ENCODE results near the gene BPIFB1. TPM values are rescaled to one million over a fixed set of nuclear protein-coding genes. Genes with fewer than 3 reads are reported as not detected.

Gene BPIFB1
- total RNA-seq, 4 donors from 2014 or later: 0.21 TPM; not detected in 3

GRCh38 chr20:33303595-33303994 lies 20.6 kb downstream of the BPIFB1 start:
- intact Hi-C loops (cut with DNase I; ENCODE audit: low total_unique reads): no loop called here

GRCh38 chr20:33304046-33304445 lies 21.0 kb downstream of the BPIFB1 start:
- DNase-seq: no peak
- Histone ChIP-seq H3K27me3 (no peaks in the 10 kb centered on the region), H3K36me3 (no peaks in the 10 kb centered on the region), H3K27ac (no peak overlapping the region), H3K9me3 (no peaks in the 10 kb centered on the region), H3K4me1 (no peaks in the 10 kb centered on the region), H3K4me3 (no peak overlapping the region)
- TF ChIP-seq POLR2A (IDR thresholded peaks at IDR 0.05): no peak
- no peak for TF ChIP-seq CTCF (IDR thresholded peaks at IDR 0.05)
- intact Hi-C loops (cut with DNase I; ENCODE audit: low total_unique reads): no loop called here

More at GRCh38 chr20:33303595-33303994, 20.6 kb downstream of the BPIFB1 start:
- no peak for DNase-seq
- H3K27ac ChIP-seq: no peak overlapping the region
- H3K9me3 ChIP-seq: no peaks in the 10 kb centered on the region
- H3K36me3 ChIP-seq: no peaks in the 10 kb centered on the region
- H3K27me3 ChIP-seq: no peaks in the 10 kb centered on the region
- no peak overlapping the region for H3K4me3 ChIP-seq
- no peaks in the 10 kb centered on the region for H3K4me1 ChIP-seq
- TF ChIP-seq CTCF (IDR thresholded peaks at IDR 0.05): no peak
- TF ChIP-seq POLR2A (IDR thresholded peaks at IDR 0.05): no peak

GRCh38 chr20:33305589-33306057 lies 22.6 kb downstream of the BPIFB1 start:
- no peaks in the 10 kb centered on the region for H3K4me1 ChIP-seq
- no peak overlapping the region for H3K4me3 ChIP-seq
- no peak for DNase-seq
- no peak overlapping the region for H3K27ac ChIP-seq
- H3K27me3 ChIP-seq: no peaks in the 10 kb centered on the region
- H3K36me3 ChIP-seq: no peaks in the 10 kb centered on the region
- no peak for TF ChIP-seq POLR2A (IDR thresholded peaks at IDR 0.05)
- H3K9me3 ChIP-seq: no peaks in the 10 kb centered on the region
- intact Hi-C loops (cut with DNase I; ENCODE audit: low total_unique reads): no loop called here

GRCh38 chr20:33306228-33306627 lies 23.2 kb downstream of the BPIFB1 start:
- no peak for DNase-seq
- H3K36me3 ChIP-seq: no peaks in the 10 kb centered on the region
- H3K4me3 ChIP-seq: no peak overlapping the region
- H3K4me1 ChIP-seq: no peaks in the 10 kb centered on the region
- H3K27me3 ChIP-seq: no peaks in the 10 kb centered on the region
- intact Hi-C loops (cut with DNase I; ENCODE audit: low total_unique reads): no loop called here
- TF ChIP-seq CTCF (IDR thresholded peaks at IDR 0.05) (no peak), POLR2A (IDR thresholded peaks at IDR 0.05) (no peak)
- no peaks in the 10 kb centered on the region for H3K9me3 ChIP-seq
- H3K27ac ChIP-seq: no peak overlapping the region

GRCh38 chr20:33306807-33307206 lies 23.8 kb downstream of the BPIFB1 start:
- Histone ChIP-seq H3K4me1 (no peaks in the 10 kb centered on the region), H3K36me3 (no peaks in the 10 kb centered on the region), H3K27me3 (no peaks in the 10 kb centered on the region), H3K4me3 (no peak overlapping the region), H3K27ac (no peak overlapping the region), H3K9me3 (no peaks in the 10 kb centered on the region)
- intact Hi-C loops (cut with DNase I; ENCODE audit: low total_unique reads): no loop called here
- TF ChIP-seq POLR2A (IDR thresholded peaks at IDR 0.05) (no peak), CTCF (IDR thresholded peaks at IDR 0.05) (no peak)
- no peak for DNase-seq

- Histone ChIP-seq H3K27me3 (no peaks in the 10 kb centered on the region), H3K9me3 (no peaks in the 10 kb centered on the region), H3K27ac (no peak overlapping the region), H3K36me3 (no peaks in the 10 kb centered on the region), H3K4me1 (no peaks in the 10 kb centered on the region), H3K4me3 (no peak overlapping the region)
- intact Hi-C loops (cut with DNase I; ENCODE audit: low total_unique reads): no loop called here
- TF ChIP-seq CTCF (IDR thresholded peaks at IDR 0.05) (no peak), POLR2A (IDR thresholded peaks at IDR 0.05) (no peak)
- DNase-seq: no peak
These were observed 25.7 kb downstream of the BPIFB1 start for GRCh38 chr20:33308668-33309067.
